Left hindlimb (tissue), 1 donor: ENCODE results near the gene RNFT2.
"Not testable (repeated sequence)": the region's sequence is repeated elsewhere in the genome, so short reads cannot be mapped to it uniquely, and the experiment has no call there.

Experiments used
- DNase-seq: peaks from one replicate; pipeline ENCODE4 v3.0.0-alpha.2; 2018

RNFT2 gene

GRCh38 chr12:116745554-116745953, 7.4 kb downstream of the RNFT2 start:
- no peak for DNase-seq

- DNase-seq: no peak
Observed at GRCh38 chr12:116749884-116750283, 11.8 kb downstream of the RNFT2 start.

GRCh38 chr12:116750298-116750697, 12.2 kb downstream of the RNFT2 start:
- no peak for DNase-seq

GRCh38 chr12:116754097-116754496, 16.0 kb downstream of the RNFT2 start:
- DNase-seq: not testable (repeated sequence)

- not testable (repeated sequence) for DNase-seq
Observed at GRCh38 chr12:116754783-116755182, 16.7 kb downstream of the RNFT2 start.

- DNase-seq: no peak
Observed at GRCh38 chr12:116759783-116760621, 21.9 kb downstream of the RNFT2 start.

- DNase-seq: no peak
Observed at GRCh38 chr12:116760622-116761020, 22.5 kb downstream of the RNFT2 start.

GRCh38 chr12:116761499-116761898, 23.4 kb downstream of the RNFT2 start:
- DNase-seq: no peak

GRCh38 chr12:116765271-116765670, 27.2 kb downstream of the RNFT2 start:
- DNase-seq: no peak

- no peak for DNase-seq
Observed at GRCh38 chr12:116766285-116766684, 28.2 kb downstream of the RNFT2 start.

GRCh38 chr12:116766746-116767145, 28.6 kb downstream of the RNFT2 start:
- DNase-seq: no peak

- no peak for DNase-seq
Observed at GRCh38 chr12:116771651-116772050, 33.5 kb downstream of the RNFT2 start.

- DNase-seq: no peak
Observed at GRCh38 chr12:116773276-116773731, 35.2 kb downstream of the RNFT2 start.

- no peak for DNase-seq
Observed at GRCh38 chr12:116774020-116774419, 35.9 kb downstream of the RNFT2 start.

- DNase-seq: no peak
Observed at GRCh38 chr12:116777245-116777644, 39.1 kb downstream of the RNFT2 start.

- DNase-seq: no peak
Observed at GRCh38 chr12:116779597-116779996, 41.5 kb downstream of the RNFT2 start.

- no peak for DNase-seq
Observed at GRCh38 chr12:116780942-116781341, 42.8 kb downstream of the RNFT2 start.

GRCh38 chr12:116783525-116784237, 45.6 kb downstream of the RNFT2 start:
- DNase-seq: no peak

GRCh38 chr12:116784238-116784612, 46.1 kb downstream of the RNFT2 start:
- no peak for DNase-seq

- DNase-seq: not testable (repeated sequence)
Observed at GRCh38 chr12:116789562-116789961, 51.4 kb downstream of the RNFT2 start.

- DNase-seq: no peak
Observed at GRCh38 chr12:116790066-116790465, 52.0 kb downstream of the RNFT2 start.

GRCh38 chr12:116792403-116792802, 54.3 kb downstream of the RNFT2 start:
- no peak for DNase-seq

- DNase-seq: no peak
Observed at GRCh38 chr12:116794725-116795124, 56.6 kb downstream of the RNFT2 start.

- no peak for DNase-seq
Observed at GRCh38 chr12:116797885-116798284, 59.8 kb downstream of the RNFT2 start.
